Measurements from ENCODE around the gene STYX. TPM values are rescaled to one million over a fixed set of nuclear protein-coding genes. Genes with fewer than 3 reads are reported as not detected.

The STYX gene
- total RNA-seq, 2 experiments from 2014 or later: 13.3 to 14.1 TPM

DNA sequence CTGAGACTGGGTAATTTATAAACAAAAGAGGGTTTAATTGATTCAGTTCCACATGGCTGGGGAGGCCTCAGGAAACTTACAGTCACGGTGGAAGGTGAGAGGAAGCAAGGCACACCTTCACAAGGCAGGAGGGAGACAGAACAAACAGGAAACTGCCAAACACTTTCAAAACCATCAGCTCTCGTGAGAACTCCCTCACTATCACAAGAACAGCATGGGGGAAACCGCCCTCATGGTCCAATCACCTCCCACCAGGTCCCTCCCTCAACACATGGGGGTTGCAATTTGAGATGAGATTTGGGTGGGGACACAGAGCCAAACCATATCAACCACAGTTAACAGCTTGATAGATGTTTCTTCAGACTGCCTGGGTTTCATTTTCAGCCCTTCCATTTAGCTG is 67.7 kb downstream of the STYX start:
- no peak for DNase-seq
- no peaks in the 10 kb centered on the region for H3K27me3 Mint-ChIP-seq (ENCODE audit: low read depth)
- H3K36me3 Mint-ChIP-seq (ENCODE audit: low read depth): no peaks in the 10 kb centered on the region
- H3K27ac Mint-ChIP-seq: no peak overlapping the region
- no peak overlapping the region for H3K4me3 Mint-ChIP-seq
- CTCF ChIA-PET: interaction anchor here (0.6 kb wide), 1 partner anchor 166 kb away, joined by 3 read pairs; no protein-coding TSS in a partner anchor
- peaks cover 11% of the 10 kb centered on the region for H3K4me1 Mint-ChIP-seq (ENCODE audit: low read depth)
- H3K9me3 Mint-ChIP-seq: peaks cover 5% of the 10 kb centered on the region
- intact Hi-C loops (cut with micrococcal nuclease): no loop called here

GRCh38 chr14:52798826-52799225 is 68.9 kb downstream of the STYX start:
- no peaks in the 10 kb centered on the region for H3K36me3 Mint-ChIP-seq (ENCODE audit: low read depth)

DNA sequence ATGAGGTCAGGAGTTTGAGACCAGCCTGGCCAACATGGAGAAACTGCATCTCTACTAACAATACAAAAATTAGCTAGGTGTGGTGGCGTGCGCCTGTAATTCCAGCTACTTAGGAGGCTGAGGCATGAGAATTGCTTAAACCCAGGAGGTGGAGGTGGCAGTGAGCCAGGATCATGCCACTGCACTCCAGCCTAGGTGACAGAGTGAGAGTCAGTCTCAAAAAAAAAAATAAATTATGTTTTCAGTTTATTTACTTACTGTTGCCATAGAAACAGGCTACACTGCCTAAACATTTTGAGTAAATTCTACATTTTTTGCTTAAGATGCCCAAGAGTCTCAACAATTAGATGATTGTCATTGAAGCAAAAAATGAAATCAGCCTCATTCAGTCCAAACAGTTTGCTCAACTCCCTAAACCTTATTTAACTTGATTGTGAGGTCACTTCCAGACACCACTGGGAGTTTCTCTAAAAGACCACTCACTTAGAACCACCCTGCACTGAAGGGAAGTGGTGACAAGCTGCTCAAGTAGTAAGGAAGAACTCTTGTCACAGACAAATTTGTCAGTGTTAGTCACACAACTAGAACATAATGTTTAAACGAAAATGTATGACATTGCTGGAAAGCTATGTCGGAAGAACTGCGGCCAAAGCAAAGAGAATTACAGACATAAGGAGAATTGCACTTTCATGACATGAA is 71.2 kb downstream of the STYX start:
- intact Hi-C loops (cut with micrococcal nuclease): no loop called here
- CTCF ChIA-PET: no interaction called here
- Mint-ChIP-seq H3K9me3 (peaks cover 5% of the 10 kb centered on the region), H3K36me3 (ENCODE audit: low read depth) (no peaks in the 10 kb centered on the region), H3K4me1 (ENCODE audit: low read depth) (peaks cover 11% of the 10 kb centered on the region), H3K27me3 (ENCODE audit: low read depth) (no peaks in the 10 kb centered on the region), H3K27ac (no peak overlapping the region), H3K4me3 (no peak overlapping the region)
- no peak for DNase-seq

More at GRCh38 chr14:52798826-52799225, 68.9 kb downstream of the STYX start:
- H3K9me3 Mint-ChIP-seq: peaks cover 5% of the 10 kb centered on the region
- H3K4me3 Mint-ChIP-seq: no peak overlapping the region
- intact Hi-C loops (cut with micrococcal nuclease): no loop called here
- CTCF ChIA-PET: no interaction called here
- no peak for DNase-seq
- H3K27me3 Mint-ChIP-seq (ENCODE audit: low read depth): no peaks in the 10 kb centered on the region
- peaks cover 11% of the 10 kb centered on the region for H3K4me1 Mint-ChIP-seq (ENCODE audit: low read depth)
- H3K27ac Mint-ChIP-seq: no peak overlapping the region

DNA sequence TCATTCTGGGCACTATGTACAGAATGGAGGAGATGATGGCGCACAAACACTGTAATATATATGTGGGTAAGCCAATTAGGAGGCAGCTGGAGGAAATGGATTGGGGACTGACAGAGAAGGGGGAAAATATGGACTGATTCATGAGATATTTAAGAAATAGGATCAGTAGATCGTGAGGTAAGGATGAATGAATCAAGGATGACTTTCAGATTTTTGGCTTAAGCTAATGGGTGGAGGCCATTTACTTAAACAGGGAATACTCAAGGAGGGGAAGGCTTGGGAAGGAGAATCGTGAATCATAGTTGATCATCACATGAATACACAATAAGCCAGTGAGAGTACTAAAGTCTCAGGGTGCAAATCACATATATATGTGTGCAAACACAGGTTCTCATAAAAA is 72.6 kb downstream of the STYX start:
- Mint-ChIP-seq H3K4me3 (no peak overlapping the region), H3K4me1 (ENCODE audit: low read depth) (peaks cover 9% of the 10 kb centered on the region), H3K27me3 (ENCODE audit: low read depth) (no peaks in the 10 kb centered on the region), H3K9me3 (peaks cover 2% of the 10 kb centered on the region), H3K27ac (no peak overlapping the region), H3K36me3 (ENCODE audit: low read depth) (no peaks in the 10 kb centered on the region)
- intact Hi-C loops (cut with micrococcal nuclease): no loop called here
- no peak for DNase-seq
- CTCF ChIA-PET: no interaction called here

- CTCF ChIA-PET: no interaction called here
- H3K4me1 Mint-ChIP-seq (ENCODE audit: low read depth): peaks cover 4% of the 10 kb centered on the region
- no peaks in the 10 kb centered on the region for H3K9me3 Mint-ChIP-seq
- H3K36me3 Mint-ChIP-seq (ENCODE audit: low read depth): no peaks in the 10 kb centered on the region
- no peaks in the 10 kb centered on the region for H3K27me3 Mint-ChIP-seq (ENCODE audit: low read depth)
- H3K4me3 Mint-ChIP-seq: no peak overlapping the region
- intact Hi-C loops (cut with micrococcal nuclease): no loop called here
- H3K27ac Mint-ChIP-seq: no peak overlapping the region
- DNase-seq: no peak
These were observed 76.1 kb downstream of the STYX start for GRCh38 chr14:52806115-52806514.

GRCh38 chr14:52808101-52808500 is 78.1 kb downstream of the STYX start:
- CTCF ChIA-PET: interaction anchor here (0.7 to 1.0 kb wide), 2 partner anchors 10 to 15 kb away, joined by 3 read pairs; no protein-coding TSS in a partner anchor
- no peak for DNase-seq
- Mint-ChIP-seq H3K27ac (no peak overlapping the region), H3K27me3 (ENCODE audit: low read depth) (no peaks in the 10 kb centered on the region), H3K9me3 (no peaks in the 10 kb centered on the region), H3K4me1 (ENCODE audit: low read depth) (no peaks in the 10 kb centered on the region), H3K4me3 (no peak overlapping the region), H3K36me3 (ENCODE audit: low read depth) (no peaks in the 10 kb centered on the region)
- intact Hi-C loops (cut with micrococcal nuclease): no loop called here

- Mint-ChIP-seq H3K4me1 (ENCODE audit: low read depth) (peaks cover 2% of the 10 kb centered on the region), H3K27me3 (ENCODE audit: low read depth) (peaks cover 1% of the 10 kb centered on the region), H3K27ac (no peak overlapping the region), H3K36me3 (ENCODE audit: low read depth) (no peaks in the 10 kb centered on the region), H3K4me3 (no peak overlapping the region), H3K9me3 (no peaks in the 10 kb centered on the region)
- intact Hi-C loops (cut with micrococcal nuclease): no loop called here
- no peak for DNase-seq
- CTCF ChIA-PET: interaction anchor here (1.5 to 4.4 kb wide), 3 partner anchors 138 to 484 kb away, joined by 3 to 23 read pairs (median 4); no protein-coding TSS in a partner anchor
These were observed 91.9 kb downstream of the STYX start for GRCh38 chr14:52821805-52822250.

DNA sequence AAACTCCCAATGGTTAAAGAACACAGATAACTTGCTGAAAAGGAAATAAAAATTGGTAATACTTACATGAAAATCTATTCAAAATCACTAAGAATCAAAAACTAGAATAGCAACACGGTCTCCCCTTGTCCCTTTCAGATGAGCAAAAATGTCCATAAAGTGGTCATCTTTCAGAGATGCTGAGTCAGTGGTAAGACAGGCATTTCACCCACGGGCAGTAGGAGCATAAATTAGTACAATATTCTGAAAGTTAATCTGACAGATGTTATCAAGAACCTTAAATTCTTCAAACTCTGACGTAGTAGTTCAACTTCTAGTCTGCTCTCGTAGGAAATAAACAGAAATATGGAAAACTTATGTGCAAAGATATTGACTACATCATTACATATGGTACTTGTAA is 94.5 kb downstream of the STYX start:
- H3K4me3 Mint-ChIP-seq: no peak overlapping the region

More for the DNA sequence above, 94.5 kb downstream of the STYX start:
- Mint-ChIP-seq H3K9me3 (no peaks in the 10 kb centered on the region), H3K4me1 (ENCODE audit: low read depth) (peaks cover 2% of the 10 kb centered on the region), H3K27ac (no peak overlapping the region), H3K36me3 (ENCODE audit: low read depth) (no peaks in the 10 kb centered on the region), H3K27me3 (ENCODE audit: low read depth) (peaks cover 1% of the 10 kb centered on the region)
- CTCF ChIA-PET: interaction anchor here (0.6 to 4.4 kb wide), 8 partner anchors 8 to 501 kb away, joined by 3 to 23 read pairs (median 4); no protein-coding TSS in a partner anchor
- no peak for DNase-seq
- intact Hi-C loops (cut with micrococcal nuclease): no loop called here

Other genes with a start within 250 kb of the STYX start
- 1 to 10 TPM; 4.5 to 4.6 TPM for gene TXNDC16, start 177.7 kb upstream of the STYX start, total RNA-seq
- under 1 TPM in 1 of 2 experiments, not detected in 1; 0.07 TPM for gene GPR137C, start 177.3 kb upstream of the STYX start, total RNA-seq
- 10 to 100 TPM; 87.4 to 90.4 TPM for gene ERO1A, start 34.6 kb upstream of the STYX start, total RNA-seq
- 100 to 1,000 TPM; 103 to 114 TPM for gene PSMC6, start 23.0 kb upstream of the STYX start, total RNA-seq
- 10 to 100 TPM; 26.1 to 26.9 TPM for gene GNPNAT1, start 61.4 kb downstream of the STYX start, total RNA-seq
- 1 to 10 TPM; 2.8 to 3.0 TPM for gene FERMT2, start 220.9 kb downstream of the STYX start, total RNA-seq

Measured in activated naive CD4-positive, alpha-beta T cell treated with anti-CD3 and anti-CD28 coated beads for 36 hours (primary cell).